Spleen (tissue), 7 donors: ENCODE measurements around the gene FNBP1.

Experiments used
- POLR2A ChIP-seq, 3 donors: fragments of 450-650 bp; IDR thresholded peaks; one replicate each; pipeline ENCODE4 v1.5.1; 2017; ENCODE audit warnings: antibody characterized with exemption in 3 of 3, mild to moderate bottlenecking in 1 of 3
- POLR2AphosphoS5 ChIP-seq, 3 donors: sonication (generic); formaldehyde crosslinking; IDR thresholded peaks; one replicate each; pipeline ENCODE4 v1.5.1; 2017; ENCODE audit warnings: antibody characterized with exemption in 3 of 3
- TF ChIP-seq, protein P1 (sequence below), 11 experiments: fragments of 200-600 bp in 7 of 11; fragments of 450-650 bp in 4 of 11; sonication (generic) in 4 of 11; IDR thresholded peaks in 8 of 11; conservative IDR thresholded peaks in 3 of 11; 1 replicate in 7 of 11; 2 replicates in 4 of 11; pipeline versions ENCODE4 v1.4.0 to v1.8.0; 2016 to 2021; ENCODE audit warnings: antibody characterized with exemption in 11 of 11, inconsistent platforms in 4 of 11, mild to moderate bottlenecking in 1 of 11
- donor health status: DM: no; HTN: no; CAD: no; lungs with moderate emphysema.
- donor health status: DM: no; HTN: no; CAD: no.
- donor health status: DM: no; HTN: no; CAD: no.

DNA sequence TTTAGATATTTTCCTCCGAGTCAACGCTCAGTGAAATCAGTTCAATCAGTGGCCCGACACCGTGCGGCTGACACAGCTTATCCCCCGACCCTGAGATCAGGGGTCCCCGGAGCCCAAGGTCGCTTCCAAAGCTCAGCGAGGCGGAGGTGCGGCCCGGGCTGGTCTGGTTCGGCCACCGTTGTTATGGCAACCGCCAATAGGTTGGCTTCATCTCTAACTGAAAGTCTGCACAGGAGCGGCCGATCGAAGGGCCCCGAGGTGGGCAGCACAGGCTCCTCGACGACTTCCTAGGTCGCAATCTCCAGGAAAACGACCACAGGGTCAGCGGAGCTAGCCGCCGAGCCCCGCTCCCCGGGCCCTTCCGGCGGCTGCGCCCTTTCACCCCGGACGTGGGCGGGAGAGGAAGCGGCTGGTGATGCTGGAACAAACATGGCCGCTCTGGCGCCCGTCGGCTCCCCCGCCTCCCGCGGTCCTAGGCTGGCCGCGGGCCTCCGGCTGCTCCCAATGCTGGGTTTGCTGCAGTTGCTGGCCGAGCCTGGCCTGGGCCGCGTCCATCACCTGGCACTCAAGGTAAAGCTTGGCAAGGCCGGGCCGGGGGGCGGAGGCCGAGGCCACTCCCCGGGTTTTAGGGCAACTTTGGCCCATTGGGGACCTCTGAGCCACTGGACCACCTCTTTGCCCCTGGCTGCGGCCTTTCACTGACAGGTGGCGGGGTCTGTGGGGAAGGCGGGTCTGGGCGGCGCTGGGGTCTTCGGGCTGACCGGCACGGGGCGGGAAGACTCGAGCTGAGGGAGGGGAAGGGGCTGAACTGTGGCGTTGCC is 10.7 kb upstream of the FNBP1 start, which contains the start of gene GPR107:
- TF ChIP-seq POLR2AphosphoS5 (IDR thresholded peaks at IDR 0.05) (peak; percentile 92 to 96 (median 94)), POLR2A (IDR thresholded peaks at IDR 0.05) (peak in 2 of 3 donors; percentile 18 to 59)
- TF ChIP-seq, protein P1, sequence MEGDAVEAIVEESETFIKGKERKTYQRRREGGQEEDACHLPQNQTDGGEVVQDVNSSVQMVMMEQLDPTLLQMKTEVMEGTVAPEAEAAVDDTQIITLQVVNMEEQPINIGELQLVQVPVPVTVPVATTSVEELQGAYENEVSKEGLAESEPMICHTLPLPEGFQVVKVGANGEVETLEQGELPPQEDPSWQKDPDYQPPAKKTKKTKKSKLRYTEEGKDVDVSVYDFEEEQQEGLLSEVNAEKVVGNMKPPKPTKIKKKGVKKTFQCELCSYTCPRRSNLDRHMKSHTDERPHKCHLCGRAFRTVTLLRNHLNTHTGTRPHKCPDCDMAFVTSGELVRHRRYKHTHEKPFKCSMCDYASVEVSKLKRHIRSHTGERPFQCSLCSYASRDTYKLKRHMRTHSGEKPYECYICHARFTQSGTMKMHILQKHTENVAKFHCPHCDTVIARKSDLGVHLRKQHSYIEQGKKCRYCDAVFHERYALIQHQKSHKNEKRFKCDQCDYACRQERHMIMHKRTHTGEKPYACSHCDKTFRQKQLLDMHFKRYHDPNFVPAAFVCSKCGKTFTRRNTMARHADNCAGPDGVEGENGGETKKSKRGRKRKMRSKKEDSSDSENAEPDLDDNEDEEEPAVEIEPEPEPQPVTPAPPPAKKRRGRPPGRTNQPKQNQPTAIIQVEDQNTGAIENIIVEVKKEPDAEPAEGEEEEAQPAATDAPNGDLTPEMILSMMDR (IDR thresholded peaks at IDR 0.05 in 8 of 11, conservative IDR thresholded peaks at IDR 0.05 in 3 of 11): peak in 1 of 11 experiments; percentile 6
